Activated CD8-positive, alpha-beta memory T cell treated with anti-CD3 and anti-CD28 coated beads, Interleukin-2, amount 50 U/mL, for 4 hours (primary cell): Measurements from ENCODE around the gene TDRD12.

Experiments used
- DNase-seq: peaks from one replicate; pipeline ENCODE4 v3.0.0-alpha.2; 2020

The TDRD12 gene

DNA sequence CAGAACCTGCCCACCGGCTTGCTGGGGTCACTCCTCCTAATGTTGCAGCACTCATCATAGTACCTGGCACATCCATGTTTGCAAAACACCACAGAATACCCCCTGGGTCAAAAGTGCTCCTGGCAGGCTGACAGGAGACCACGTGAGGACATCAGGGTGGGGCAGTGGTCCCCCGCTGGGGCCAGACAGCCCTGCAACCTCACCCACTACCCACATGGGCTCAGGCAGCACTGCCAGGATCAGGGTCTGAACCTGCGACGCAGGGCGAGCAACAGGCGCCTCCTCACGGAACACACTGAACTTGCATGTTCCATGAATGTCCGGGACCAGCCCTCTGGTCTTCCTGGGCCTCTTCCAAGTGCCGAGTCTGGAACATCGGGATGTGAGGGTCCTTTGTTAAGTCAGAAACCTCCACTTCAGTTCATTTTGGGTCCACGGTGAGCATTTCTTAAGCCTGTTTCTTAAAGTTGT is 151.4 kb downstream of the TDRD12 start:
- no peak for DNase-seq

DNA sequence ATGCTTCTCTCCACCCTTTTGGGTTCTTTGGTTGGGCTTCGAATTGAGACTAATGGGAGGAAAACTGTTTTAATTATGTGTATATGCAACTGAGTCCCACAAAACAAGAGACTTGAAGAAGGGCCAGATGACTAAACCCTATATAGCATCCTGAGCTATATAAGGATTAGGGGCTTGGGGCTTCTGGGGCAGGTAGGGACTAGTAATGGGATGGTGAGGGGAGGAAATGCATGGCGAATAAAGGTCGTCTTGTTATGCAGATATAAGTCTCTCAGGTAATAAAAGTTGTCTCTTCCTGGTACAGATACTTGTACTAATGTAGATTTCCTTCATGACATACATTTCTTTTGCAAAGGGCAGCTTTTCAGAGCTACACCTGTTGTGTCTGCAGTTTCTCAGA is 152.8 kb downstream of the TDRD12 start:
- DNase-seq: no peak

DNA sequence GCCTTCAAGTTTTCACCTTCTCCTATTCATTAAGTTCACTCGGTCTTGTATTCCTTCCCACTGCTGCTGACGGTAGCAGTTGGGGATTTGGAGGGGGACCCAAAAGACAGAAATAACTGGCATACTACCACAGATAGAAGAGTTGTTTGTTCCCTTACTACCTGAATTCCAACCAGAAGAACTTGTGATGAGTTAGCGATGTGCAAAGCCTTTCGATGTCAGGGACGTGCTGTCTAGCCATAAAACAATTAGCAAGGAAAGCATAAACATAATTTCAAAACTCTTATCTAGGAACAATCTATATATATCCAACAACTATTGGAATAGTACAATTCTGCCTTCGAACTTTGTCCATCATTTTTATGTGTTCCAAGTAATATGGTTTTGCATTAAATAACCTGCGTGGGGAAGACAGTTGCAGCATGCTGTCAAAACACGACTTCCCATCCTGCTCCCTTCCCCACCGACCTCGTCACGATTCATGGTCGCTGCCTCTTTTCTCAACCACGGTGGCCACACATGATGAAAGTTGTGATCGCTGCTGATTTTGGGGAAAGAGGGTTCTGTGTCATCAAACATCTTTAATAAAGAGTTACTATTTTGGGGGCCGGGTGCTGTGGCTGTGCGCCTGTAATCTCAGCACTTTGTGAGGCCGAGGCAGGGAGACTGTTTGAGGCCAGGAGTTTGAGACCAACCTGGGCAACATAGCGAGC is 153.8 kb downstream of the TDRD12 start:
- DNase-seq: no peak

DNA sequence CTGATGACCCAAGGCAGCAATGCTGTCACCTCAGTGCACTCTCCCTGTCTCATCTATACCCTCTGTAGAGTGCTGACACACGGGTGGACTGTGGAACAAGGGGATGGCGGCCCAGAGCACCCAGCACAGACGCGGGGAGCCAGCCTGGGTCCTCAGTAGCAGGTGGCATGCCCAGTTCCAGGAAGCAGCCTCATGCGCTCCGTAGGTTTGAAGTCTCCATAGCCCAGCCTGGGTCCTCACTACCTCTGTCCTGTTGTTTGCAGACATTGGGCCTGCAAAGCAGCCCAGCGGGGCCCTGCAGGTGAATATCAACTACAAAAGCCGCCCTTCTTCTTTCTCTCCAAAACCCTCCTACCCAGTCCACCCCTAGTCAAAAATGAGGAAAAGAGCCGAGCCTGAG is 155.0 kb downstream of the TDRD12 start:
- DNase-seq: no peak

DNA sequence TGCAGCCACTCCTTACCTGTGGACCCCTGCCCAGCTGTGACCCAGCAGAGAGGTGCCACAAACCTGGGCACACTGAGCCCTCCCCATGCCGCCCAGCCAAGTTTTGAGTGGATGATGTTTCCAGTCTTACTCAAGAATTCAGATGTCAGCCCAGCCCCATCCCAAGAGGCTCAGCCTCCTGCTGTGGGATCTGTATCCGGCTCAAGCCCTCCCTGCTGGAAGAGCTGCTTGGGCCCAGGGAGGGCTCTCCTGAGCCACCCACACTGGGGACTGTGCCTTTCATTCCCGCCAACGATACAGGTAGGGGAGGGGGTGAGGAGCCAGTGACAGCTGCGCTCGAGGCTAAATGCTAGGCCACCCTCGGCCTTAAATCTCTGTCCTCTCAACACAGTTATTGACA is 155.9 kb downstream of the TDRD12 start:
- DNase-seq: no peak

DNA sequence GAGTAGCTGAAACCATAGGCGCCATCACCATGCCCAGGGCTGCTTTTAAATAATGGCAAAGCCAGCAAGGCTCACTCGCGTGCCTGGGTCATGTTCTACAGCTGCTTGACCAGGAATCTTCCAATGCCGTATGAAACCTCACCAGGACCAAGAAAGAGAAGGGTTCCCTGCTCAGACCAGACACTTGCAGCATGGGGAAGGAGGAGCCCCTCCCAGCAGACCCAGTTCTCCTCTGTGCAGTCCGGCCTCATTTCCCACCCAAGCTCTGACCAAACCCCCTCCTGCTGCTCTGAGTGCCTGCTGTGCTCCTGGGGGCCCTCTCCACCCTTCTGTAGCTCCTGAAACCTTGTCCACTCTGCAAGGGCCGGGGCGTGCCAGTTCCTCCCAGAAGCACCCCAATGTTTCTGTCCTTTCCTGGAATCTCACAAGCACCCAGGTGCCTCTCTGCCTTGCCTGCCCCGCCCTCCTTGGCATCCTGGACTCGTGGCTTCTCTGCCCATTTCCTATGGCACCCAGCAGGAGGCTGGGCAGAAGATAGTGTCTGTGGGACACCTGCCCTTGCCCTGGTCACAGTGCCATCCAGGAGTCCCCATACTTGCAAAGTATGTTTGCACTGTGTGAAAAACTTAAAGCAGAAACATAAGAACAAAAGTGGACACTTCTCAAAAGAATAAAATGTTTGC is 156.8 kb downstream of the TDRD12 start:
- DNase-seq: no peak

GRCh38 chr19:32876919-32877285 is 157.3 kb downstream of the TDRD12 start:
- no peak for DNase-seq
